GM19025 (cell line): ENCODE measurements around the gene HRH2.
"Not testable (repeated sequence)": the region's sequence is repeated elsewhere in the genome, so short reads cannot be mapped to it uniquely, and the experiment has no call there.

Experiments used
- ATAC-seq: cut with Tn5 transposase; IDR thresholded peaks from one replicate; pipeline ENCODE4 v1.9.1; 2021; ENCODE audit warnings: mild to moderate bottlenecking, low read depth, moderate library complexity; ENCODE audit not compliant: unreplicated experiment

Gene HRH2

DNA sequence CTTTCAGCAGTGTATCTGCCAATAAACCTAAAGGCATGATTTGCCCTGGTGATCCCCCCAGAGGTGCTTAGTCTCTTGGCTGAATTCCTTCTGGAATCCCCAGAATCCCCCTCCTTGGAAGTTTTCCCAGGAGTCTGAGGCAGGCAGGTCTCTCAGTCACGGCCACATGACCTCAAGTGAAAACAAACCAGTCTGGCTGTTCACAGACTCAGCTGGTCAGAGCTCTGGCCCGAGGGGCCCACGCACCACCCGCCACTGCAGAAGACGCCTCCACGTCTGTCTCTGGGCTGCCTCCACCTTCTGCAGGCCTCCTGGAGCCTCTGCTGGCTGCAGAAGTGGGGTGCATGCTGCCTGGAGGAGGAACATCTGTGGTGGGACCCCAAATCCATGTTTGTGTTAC is 52.5 kb downstream of the HRH2 start:
- no peak for ATAC-seq

DNA sequence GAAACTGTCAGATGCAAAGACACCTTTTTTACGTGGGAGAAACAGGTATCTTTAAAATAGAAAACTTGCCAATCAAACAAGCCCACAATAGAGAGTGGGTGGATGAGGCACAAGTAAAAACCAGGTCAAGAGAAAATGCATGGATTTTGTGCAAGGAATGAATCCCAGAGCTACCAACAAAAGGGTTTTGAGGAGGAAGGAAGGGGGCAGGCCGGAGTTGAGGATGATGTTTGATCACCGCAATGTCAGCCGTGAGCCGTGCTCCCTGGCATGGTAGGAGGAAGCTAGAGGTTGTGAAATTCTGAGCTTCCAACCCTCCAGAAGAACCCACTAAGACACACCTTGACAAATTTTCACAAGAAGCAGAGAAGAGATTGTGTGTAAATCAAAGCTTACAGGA is 53.2 kb downstream of the HRH2 start:
- no peak for ATAC-seq

DNA sequence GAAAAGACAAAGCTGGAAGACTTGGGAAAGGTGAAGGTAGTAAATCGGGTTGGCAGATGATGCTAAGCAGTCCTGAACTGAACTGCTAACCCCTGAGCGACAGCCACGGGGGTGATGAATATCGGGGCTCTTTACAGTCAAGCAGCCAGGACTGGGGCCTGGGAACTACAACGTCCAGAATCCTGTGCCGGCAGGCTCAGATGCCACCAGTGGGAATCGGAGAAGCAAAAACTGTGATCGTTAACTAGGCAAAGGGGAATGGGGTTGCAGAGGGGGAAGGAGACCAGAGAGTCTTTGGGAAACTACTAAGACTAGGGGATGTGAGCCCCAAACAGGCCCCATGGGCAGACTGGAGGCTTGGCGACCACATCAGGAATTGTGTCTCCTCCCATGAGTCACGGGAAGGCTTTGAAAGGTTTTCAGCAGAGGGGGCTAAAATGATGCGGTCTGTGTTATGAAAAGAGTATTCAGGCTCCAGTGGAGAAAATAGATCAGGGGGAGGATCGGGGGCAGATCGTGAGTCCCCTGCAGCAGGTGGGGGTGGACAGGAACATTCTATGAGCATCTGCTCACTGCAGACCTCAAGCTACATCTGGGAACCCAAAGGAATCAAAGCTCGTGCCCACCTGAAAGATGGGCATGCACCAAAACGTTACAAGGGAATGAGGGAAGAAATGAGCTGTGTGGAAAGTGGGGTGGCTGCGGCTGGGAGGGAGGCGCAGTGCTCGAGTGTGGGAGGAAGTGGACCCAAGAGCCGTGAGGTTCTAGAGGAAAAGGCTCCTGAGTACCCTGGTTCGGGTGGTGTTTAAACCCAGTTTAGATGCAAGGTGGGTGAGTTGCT is 53.8 kb downstream of the HRH2 start:
- no peak for ATAC-seq

DNA sequence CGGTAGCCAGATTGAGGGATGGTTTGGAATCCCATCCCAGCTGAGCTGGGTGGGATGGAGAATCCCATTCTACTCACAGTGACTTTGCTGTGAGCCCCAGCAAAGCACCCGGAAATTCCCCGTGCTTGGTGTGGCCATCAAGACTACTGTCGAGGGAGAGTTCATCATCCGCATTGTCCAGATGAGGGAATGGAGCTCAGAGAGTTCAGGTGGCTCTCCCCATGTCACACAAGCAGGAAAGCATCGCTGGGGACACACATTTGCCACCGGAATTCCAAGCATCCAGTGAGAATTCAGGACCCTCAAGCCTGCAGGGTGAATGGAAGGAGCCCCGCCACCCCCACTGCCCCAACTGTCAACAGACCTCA is 54.4 kb downstream of the HRH2 start:
- ATAC-seq, result no peak

DNA sequence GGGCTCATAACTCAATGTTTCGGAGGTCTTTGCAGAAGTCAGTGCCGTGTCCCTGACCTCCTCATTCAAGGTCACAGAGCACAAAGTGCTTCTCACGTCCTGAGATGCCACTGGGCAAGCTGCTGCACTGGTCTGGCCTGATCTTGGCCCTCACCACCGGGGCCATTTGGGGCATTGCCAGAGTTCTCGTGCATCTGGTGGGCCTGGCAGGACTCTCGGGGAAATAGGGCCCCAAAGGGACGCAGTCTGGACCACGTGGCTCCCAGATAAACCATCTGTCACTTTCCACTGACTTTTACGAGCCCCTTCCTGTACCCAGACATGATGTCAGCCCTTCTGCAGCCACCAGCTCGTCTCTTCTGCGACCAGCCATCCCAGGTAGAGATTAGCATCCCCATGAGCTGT is 54.8 kb downstream of the HRH2 start:
- ATAC-seq, result no peak

DNA sequence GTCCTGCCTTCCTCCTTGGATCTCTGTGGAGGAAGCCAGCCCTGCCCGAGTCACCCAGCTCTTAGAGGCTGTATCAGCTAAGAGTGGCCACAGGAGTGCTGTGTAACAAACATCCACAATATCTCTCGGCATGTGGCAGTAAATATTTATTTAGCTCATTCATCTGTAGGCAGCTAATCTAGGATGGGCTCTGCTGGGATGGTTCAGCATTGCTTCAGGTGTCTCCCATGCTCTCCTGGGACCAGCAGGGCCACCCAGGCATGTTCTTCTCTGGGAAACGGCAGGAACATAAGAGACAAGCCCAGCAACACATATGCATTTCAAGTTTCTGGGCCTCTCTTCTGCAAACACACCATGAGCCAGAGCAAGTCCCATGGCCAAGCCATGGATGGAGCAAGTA is 56.1 kb downstream of the HRH2 start:
- ATAC-seq, result no peak

DNA sequence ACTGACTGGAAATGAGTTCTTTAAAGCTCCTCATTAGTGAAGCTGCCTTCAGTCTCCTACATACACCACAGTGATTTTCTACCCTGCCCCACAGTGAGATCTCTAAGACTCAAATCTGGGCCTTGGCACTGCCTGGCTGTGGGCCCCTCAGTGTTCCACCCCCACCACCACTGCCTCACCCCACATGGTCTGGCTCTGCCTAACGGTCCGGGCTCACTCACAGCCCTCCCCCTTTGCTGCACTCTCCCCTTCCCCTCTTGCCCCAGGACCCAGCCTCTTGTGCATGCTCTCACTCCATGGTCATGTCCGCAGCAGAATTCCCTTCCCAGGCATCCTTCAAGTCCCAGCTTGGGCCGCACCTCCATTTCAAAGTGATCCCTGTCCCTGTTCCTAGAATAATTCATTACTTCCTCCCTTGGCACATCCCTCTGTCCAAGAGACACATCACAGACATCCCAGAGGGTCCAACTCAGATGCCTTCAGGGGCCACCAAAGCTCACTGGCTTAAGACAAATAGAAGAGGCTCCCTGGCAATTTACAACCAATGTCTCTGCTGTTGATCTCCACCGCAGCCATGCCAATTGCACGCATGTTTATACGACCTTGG is 56.7 kb downstream of the HRH2 start:
- no peak for ATAC-seq

DNA sequence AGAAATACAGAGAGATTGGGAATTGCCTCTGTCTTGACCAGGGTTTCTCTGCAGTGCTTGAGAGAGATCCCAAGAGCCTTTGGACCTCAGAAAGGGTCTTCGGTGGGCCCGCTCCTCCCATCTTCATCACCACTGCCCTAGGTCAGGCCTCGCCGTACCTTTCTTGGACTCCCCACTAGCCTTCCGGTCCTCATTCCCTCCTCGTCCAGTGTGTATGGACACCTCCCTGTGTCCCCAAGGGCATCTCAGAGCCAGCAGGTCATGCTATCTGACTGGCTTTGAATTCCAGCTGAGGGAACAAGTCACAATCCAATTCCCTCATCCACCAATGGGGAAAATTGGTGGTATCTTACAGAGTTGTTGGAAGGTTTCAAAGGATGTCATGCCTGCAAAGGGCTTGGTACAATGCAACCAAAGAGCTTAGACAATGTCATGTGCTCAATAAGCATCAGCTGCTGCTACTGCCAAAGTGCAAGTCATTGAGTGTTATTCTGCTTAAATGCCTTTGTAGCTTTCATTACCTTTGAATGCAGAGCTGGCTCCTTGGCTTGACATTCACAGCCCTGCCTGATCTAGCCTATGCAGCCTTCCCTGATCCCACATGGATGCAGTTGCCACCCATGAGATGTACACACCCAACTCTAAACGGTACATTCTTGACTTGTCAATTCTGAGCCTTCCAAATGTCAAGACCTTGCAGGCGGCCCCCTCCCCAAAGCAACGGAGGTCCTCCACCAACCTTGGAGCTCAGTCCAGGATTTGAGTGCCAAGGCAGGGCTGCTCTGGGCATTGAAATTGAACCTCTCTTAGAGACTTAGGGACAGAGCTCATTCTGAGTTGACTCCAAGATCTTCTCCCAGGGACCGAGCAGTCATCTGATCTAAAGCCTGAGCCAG is 58.0 kb downstream of the HRH2 start:
- ATAC-seq, result no peak

DNA sequence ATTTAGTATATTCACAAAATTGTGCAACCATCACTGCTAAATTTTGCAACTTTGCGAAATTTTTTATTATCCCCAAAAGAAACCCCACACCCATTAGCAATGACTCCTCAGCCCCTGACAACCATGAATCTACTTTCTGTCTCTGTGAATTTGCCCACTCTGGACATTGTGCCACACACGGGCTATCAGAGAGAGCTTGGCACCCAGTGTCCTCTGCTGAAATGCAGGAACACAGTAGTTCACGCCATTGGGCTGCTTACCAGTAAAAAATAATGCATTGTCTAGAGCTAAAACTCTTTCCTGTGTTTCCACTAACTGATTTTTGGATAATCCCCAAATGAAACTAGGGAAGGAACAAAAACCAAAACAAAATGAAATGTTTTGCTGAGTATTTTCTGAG is 60.0 kb downstream of the HRH2 start:
- no peak for ATAC-seq

DNA sequence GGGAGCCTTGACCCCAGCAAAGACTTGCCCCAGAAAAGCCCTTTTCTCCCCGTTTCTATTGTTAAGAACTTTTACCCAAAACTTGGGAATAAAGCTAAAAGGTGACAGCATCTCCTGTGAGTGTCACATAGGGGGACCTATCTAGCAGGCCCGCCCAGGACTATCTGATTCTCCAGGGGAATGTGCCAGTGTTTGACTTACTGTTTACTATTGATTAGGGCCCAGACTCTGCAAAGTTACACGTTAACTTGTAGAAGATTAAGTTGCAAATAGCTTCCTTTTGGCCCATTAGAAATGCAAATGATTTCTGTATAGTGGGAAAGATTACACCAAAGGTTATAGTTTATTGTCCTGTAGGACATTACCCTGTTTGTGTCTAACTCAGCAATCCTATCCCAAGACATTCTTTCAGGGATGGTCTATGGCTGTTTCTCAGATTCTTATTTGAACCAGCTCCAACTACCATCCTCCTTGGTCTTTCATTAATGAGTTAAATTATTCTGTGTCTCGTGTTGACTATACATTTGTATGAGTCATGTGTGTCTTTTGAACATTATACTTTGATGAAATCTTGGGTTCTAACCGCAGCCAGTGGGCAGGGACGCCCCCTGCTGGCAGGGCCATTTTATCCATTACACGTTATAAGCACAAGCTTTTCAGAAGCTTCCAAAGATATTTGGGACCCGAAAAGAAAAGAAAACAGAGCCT is 60.7 kb downstream of the HRH2 start:
- no peak for ATAC-seq

DNA sequence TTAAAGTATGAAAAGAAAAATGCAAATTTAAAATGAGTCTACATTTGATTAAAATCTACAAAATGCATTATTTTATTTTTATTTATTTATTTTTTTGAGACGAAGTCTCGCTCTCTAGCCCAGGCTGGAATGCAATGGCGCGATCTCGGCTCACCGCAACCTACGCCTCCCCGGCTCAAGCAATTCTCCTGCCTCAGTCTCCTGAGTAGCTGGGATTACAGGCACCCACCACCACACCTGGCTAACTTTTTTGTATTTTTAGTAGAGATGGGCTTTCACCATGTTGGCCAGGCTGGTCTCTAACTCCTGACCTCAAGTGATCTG is 61.2 kb downstream of the HRH2 start:
- not testable (repeated sequence) for ATAC-seq

DNA sequence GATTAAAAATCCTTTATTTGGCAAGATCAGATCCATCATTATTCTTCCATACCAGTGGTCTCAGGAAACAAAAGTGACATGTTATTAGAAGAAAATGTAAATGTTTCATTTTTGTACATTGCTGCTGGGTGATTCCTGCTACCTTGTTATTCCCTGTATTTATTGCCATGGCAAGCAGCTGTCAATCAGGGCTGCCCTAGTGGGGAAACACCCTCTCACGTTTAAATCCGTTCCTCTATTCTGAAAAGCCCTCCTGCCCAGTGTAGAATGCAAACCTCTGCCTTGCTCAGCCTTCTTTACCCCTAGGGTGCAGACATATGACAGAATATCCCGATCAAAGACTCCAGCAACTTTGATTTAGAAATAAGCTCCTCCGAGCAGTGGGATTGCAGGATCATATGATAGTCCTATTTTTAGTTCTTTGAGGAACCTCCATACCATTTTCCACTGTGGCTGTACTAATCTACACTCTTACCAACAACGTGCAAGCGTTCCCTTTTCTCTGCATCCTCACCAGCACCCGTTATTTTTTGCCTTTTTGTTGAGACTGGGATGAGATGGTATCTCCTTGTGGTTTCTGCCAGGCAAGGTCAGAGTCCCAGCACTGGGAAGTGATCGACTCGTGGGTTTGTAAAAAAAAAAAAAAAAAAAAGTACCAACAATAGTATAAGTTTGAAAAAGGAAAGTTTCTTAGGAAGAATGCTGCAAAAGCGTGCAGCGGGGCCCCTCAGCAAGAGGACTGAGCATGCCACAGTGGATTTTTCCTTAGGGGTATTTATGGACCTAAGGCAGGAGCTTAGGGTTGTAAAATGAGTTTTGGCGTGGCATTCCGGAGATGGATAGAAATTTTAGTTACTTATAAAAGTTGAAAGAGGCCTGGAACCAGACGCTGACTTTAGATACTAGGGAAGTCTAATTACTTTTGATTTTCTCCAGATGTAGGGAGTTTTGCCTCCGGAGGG is 66.7 kb downstream of the HRH2 start:
- no peak for ATAC-seq

DNA sequence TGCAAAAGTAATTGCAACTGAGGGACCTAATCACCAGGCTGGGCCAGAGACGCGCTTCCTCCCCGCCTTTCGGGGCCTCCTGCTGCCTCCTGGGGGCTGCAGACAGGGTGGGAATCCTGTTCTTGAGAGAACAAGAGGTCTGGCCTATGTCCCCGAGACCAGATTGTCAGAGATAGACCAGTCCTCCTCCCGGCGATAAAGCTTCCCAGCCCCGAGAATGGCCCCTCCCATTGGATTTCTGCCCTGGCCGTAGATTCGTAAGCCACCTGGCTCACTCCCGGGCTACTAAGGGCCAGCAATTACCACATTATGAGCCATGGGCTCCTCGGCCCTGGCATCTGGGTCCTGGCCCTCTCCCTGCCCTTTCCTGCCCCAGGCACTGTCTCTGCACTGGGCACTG is 70.4 kb downstream of the HRH2 start:
- ATAC-seq, result no peak

DNA sequence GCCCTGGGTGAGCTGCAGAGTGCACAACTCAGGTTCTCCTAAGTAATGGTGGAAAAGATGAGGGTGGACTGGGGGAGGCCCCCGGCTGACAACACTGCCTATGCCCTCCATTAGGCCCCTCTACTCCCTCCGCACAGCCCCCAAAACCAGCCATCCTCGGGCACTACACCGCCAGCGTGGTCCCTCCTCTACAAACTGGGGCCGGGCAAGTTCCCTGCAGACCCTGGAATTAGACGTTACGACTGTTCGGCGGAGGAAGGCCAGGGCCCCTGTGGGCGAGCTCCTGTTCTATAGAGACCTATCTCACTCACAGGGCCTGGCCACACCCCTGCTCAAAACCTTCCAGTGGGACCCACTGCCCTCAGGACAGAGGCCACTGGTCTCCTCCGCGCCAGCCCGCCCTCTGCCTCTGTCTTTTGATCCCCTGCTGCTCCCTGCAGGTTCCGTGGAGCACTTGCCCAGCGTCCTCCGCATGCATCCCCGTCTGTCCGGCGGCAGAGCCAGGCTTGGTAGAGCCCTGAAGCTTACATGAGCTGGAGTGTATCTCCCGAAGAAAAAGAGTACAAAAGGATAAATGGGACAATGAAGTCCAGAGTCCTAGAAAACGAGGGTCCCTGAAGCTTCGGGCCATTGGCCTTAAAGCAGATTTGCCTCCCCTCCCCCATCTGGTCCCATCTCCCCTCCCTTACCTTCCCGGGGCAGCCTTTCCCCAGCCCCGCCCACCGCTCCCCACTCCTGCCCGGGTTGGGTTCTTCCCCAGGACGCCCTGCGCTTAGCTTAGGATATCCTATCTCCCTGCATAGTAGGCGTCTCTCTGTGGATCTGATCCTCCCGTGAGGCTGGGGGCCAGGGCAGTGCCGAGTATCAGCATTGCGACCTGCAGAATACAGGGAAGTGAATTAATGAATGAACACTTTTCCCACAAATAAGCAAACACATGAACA is 71.3 kb downstream of the HRH2 start:
- no peak for ATAC-seq

DNA sequence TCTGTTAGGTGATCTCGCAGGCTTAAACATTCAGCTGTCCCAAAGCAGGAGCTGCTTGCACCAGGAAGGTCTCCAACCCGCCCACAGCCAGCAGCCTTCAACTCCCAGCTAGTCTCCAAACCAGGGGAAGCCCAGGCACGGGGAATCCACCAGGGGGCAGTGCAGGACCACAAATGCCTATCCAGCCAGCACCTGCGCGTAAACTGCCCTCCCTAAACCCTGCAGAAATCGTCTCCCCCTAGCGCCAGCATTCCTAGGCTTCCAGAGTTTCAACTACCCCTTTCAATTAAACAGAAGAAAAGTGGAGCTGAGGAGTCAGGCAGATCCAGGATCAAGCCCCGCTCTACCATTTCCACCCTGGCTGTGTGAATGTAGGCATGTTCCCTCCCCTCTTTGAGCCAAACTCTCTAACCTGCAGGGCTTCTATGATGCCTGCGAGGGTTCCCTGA is 72.0 kb downstream of the HRH2 start:
- ATAC-seq, result peak; percentile 80

DNA sequence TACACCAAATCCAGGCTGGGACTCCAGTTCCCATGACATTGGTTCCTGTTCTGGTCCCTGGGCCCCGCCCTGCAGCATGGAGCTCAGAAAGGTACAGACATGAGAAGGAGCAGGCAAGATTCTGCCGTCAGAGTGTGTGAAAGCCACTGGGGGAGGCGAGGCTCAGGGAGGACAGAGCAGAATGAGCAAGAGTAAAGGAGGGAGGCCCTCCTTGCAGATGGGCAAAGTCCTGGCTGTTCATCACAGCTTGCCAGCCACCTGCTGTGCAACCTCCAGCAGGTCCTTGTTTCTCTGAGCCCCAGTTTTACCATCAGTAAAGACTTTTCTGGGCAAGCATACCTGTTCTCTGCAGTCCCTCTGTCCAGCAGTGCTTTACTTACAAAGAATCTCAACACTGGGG is 73.3 kb downstream of the HRH2 start:
- ATAC-seq, result no peak

DNA sequence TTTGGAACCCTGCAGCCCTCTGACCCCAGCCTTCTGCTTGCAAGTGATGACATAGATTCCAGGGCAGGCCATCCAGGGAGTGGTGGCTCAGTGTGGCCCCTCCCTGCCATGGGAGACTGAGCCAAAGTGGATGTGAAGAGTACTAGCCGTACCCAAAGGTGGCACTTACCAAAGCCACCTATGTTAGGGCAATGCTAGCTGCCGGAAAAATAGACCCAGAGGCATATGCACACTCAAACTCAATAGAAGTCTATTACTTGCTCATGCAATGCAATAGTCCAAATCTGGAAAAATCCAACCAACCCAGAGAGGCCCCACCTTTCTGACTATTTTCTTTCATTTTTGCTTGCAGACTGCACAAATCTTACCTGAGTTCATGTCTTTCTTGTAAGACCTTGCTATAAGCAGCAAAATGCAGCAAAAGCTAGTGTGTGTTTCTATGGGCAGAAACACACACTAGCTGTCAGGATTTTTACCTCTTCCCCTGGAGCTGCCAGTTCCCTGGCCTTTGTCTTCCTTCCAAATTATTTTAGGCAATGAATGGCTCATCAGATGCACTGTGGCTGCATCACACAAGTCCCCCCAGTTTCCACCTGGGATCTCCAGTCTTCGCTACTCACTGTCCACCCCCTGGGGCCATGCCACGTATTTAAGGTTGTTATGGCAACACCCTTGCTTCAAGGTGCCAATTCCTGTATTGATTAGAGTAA is 74.0 kb downstream of the HRH2 start:
- ATAC-seq, result no peak

DNA sequence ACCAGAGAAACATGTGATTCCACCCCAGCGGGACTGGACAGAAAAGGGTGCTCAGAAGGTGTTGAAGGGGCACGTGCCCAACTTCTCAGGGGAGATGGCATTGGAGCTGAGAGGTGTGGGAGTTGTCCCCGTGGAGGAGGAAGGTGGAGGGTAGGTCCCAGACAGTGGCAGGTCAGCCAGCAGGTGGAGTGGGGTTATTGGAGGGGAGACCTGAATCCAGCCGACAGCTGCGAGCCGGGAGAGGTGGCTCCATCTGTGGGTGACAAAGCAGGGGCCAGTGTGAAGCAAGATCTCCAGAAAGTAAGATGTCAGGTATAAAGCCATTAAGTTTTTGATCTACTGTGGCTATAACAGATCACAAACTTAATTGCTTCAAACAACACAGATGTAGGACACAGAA is 75.1 kb downstream of the HRH2 start:
- no peak for ATAC-seq
